ENCODE results near the gene KCNIP2. TPM values are rescaled to one million over a fixed set of nuclear protein-coding genes. Genes with fewer than 3 reads are reported as not detected.

Gene KCNIP2
- total RNA-seq, 1 donor = 1.4 TPM

DNA sequence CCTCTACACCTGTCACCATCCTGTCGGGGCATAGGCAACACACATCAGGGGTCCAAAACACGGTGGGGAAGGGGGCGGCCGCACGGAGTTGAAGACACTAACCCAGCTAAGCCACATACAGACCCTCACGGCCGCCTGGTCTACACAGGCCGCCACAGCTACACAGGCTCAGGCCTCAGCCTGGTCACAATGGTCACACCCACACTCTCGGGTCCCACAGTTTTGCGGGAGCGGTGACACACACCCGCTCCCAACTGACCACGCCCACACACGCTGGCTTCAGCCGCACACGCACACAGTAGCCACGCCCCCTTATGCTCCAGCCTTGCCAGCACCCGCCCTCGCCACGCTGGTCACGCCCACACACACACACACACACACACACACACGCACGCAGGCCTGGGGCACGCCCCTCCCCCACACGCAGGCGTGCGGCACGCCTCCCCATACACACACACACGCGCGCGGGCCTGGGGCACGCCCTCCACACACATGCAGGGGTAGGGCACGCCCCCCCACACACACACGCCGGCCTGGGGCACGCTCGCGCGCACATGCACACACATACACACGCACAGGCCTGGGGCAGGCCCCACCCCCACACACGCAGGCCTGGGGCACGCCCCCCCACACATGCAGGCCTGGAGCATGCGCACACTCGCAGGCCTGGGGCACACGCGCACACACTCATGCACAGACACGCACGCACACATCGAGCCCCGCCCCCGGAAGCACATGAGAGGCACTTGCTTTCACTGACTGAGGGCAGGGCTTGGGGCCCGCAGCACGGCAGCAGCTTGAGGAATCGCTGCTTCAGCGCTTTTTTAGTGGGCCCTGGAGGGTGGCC, 13.1 kb downstream of the KCNIP2 start:
- H3K27ac ChIP-seq (ENCODE audit: low read depth, low read length) = peak overlapping the region; percentile 50
- TF ChIP-seq, protein P1, sequence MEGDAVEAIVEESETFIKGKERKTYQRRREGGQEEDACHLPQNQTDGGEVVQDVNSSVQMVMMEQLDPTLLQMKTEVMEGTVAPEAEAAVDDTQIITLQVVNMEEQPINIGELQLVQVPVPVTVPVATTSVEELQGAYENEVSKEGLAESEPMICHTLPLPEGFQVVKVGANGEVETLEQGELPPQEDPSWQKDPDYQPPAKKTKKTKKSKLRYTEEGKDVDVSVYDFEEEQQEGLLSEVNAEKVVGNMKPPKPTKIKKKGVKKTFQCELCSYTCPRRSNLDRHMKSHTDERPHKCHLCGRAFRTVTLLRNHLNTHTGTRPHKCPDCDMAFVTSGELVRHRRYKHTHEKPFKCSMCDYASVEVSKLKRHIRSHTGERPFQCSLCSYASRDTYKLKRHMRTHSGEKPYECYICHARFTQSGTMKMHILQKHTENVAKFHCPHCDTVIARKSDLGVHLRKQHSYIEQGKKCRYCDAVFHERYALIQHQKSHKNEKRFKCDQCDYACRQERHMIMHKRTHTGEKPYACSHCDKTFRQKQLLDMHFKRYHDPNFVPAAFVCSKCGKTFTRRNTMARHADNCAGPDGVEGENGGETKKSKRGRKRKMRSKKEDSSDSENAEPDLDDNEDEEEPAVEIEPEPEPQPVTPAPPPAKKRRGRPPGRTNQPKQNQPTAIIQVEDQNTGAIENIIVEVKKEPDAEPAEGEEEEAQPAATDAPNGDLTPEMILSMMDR (IDR thresholded peaks at IDR 0.05; ENCODE audit: extremely low read depth, low read depth, low read length) = no peak
- H3K27me3 ChIP-seq (ENCODE audit: insufficient read depth, low read length) = no peaks in the 10 kb centered on the region
- no peaks in the 10 kb centered on the region for H3K79me2 ChIP-seq (ENCODE audit: insufficient read depth, low read length)
- H2AFZ ChIP-seq (ENCODE audit: low read length) = peak overlapping the region; percentile 89
- peaks cover 16% of the 10 kb centered on the region for H3K4me1 ChIP-seq (ENCODE audit: insufficient read depth, low read length)
- no peaks in the 10 kb centered on the region for H3K9me3 ChIP-seq (ENCODE audit: low read depth, low read length)
- H3K4me3 ChIP-seq (ENCODE audit: insufficient read depth, low read length) = peak overlapping the region; percentile 79
- DNase-seq (ENCODE audit: insufficient read length, low spot score, missing footprints) = peak; percentile 99
- H3K36me3 ChIP-seq (ENCODE audit: insufficient read depth, low read length) = no peaks in the 10 kb centered on the region
- peak overlapping the region; percentile 95 for H3K4me2 ChIP-seq (ENCODE audit: insufficient read depth, low read length)
- H4K20me1 ChIP-seq (ENCODE audit: insufficient read depth, low read length) = peaks cover 7% of the 10 kb centered on the region

DNA sequence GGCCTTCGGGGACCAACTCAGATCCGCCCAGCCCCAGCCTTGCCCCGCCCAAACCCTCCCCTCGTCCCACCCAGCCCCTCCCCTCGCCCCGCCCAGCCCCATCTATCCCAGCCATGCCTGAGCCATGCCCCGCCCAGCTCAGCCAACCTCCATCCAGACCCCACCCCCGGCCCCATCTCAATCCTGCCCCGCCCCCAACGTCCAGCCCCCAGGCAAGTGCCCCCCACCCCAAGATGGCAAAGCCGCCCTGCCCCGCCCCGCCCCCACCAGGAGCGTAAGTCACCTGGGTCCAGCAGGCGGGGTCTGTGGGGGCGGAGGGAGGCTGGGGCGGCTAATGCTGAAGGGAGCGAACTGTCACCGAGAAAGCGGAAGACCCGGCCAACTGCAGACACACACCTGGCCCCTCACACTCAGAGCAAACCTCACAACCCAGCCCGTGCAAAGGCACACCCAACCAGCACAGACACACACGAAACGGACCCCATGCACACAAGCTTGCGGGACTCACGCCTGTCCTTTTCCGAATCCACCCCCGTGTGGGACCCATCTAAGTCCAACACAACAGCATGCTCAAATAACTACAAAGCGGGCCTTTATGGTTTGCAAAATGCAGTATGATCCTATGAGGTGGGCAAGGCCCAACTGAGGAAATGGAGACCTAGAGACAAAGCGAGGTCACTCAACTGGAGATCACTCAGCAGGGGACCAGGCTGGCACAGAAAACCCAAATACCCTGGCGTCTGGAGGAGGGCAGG, 13.9 kb downstream of the KCNIP2 start:
- Histone ChIP-seq H3K4me2 (ENCODE audit: insufficient read depth, low read length) (peak overlapping the region; percentile 95), H3K27me3 (ENCODE audit: insufficient read depth, low read length) (no peaks in the 10 kb centered on the region), H2AFZ (ENCODE audit: low read length) (peak overlapping the region; percentile 89), H3K4me3 (ENCODE audit: insufficient read depth, low read length) (peak overlapping the region; percentile 79), H3K9me3 (ENCODE audit: low read depth, low read length) (no peaks in the 10 kb centered on the region), H3K4me1 (ENCODE audit: insufficient read depth, low read length) (peaks cover 16% of the 10 kb centered on the region), H3K27ac (ENCODE audit: low read depth, low read length) (peak overlapping the region; percentile 50), H3K36me3 (ENCODE audit: insufficient read depth, low read length) (no peaks in the 10 kb centered on the region), H4K20me1 (ENCODE audit: insufficient read depth, low read length) (peaks cover 3% of the 10 kb centered on the region), H3K79me2 (ENCODE audit: insufficient read depth, low read length) (no peaks in the 10 kb centered on the region)
- TF ChIP-seq, protein P1 (IDR thresholded peaks at IDR 0.05; ENCODE audit: extremely low read depth, low read depth, low read length) = no peak
- DNase-seq (ENCODE audit: insufficient read length, low spot score, missing footprints) = peak; percentile 85

DNA sequence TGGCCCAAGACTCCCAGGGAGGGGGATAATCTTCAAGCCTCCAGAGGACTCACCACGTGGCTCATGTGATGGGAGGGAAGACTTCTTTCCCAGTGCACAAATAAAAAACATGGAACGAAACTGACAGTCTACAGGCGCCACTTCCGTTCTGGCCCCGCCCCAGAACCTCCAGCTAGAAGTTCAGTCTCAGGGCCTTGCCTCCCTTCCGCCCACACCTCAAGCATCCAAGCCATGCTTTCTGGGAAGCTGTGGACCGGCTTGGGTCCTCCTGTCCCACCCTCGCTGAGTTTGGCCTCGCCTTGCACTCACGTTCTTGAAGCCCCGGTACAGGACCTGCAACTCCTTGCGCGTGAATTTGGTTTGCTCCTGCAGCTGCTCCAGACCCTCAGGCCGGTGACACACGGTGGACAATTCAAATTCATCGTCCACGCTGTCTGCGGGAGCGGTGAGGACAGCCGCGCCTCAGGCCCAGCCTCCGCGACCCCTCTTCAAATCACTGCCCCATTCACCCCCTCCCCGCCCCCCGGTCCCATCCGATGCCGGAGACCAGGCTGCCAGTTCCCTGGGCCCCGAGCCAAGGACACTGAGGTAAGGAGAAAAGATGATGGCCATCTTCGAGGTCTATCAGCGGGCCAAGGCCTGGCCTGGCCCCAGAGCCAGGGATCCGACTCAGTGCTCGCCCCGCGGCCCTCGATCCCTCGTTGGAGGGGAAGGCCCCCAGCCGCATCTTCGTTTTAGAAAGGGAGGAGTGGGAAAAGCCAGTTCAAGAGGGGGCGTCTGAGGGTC, 14.6 kb downstream of the KCNIP2 start:
- H3K4me1 ChIP-seq (ENCODE audit: insufficient read depth, low read length) = peaks cover 16% of the 10 kb centered on the region
- no peaks in the 10 kb centered on the region for H3K36me3 ChIP-seq (ENCODE audit: insufficient read depth, low read length)
- no peak overlapping the region for H2AFZ ChIP-seq (ENCODE audit: low read length)
- H3K27me3 ChIP-seq (ENCODE audit: insufficient read depth, low read length) = no peaks in the 10 kb centered on the region
- H3K79me2 ChIP-seq (ENCODE audit: insufficient read depth, low read length) = no peaks in the 10 kb centered on the region
- no peaks in the 10 kb centered on the region for H3K9me3 ChIP-seq (ENCODE audit: low read depth, low read length)
- H3K27ac ChIP-seq (ENCODE audit: low read depth, low read length) = no peak overlapping the region
- no peak overlapping the region for H3K4me3 ChIP-seq (ENCODE audit: insufficient read depth, low read length)
- TF ChIP-seq, protein P1 (IDR thresholded peaks at IDR 0.05; ENCODE audit: extremely low read depth, low read depth, low read length) = no peak
- H4K20me1 ChIP-seq (ENCODE audit: insufficient read depth, low read length) = peaks cover 3% of the 10 kb centered on the region
- no peak overlapping the region for H3K4me2 ChIP-seq (ENCODE audit: insufficient read depth, low read length)
- DNase-seq (ENCODE audit: insufficient read length, low spot score, missing footprints) = peak; percentile 17

All from osteoblast (primary cell).